A375 (cell line): ENCODE measurements around the gene RNF175. TPM values are rescaled to one million over a fixed set of nuclear protein-coding genes. Genes with fewer than 3 reads are reported as not detected.

Experiments used
- total RNA-seq: library from RNA; depleted of rRNA; stranded (reverse); fragments of >200 nt; shearing (Covaris generic); gene quantifications from 2 replicates; pipeline ENCODE4 v1.2.3, GENCODE V29; 2014; rRNA removed

Gene RNF175
- 0.93 and 1.1 TPM in 2 replicates for total RNA-seq

DNA sequence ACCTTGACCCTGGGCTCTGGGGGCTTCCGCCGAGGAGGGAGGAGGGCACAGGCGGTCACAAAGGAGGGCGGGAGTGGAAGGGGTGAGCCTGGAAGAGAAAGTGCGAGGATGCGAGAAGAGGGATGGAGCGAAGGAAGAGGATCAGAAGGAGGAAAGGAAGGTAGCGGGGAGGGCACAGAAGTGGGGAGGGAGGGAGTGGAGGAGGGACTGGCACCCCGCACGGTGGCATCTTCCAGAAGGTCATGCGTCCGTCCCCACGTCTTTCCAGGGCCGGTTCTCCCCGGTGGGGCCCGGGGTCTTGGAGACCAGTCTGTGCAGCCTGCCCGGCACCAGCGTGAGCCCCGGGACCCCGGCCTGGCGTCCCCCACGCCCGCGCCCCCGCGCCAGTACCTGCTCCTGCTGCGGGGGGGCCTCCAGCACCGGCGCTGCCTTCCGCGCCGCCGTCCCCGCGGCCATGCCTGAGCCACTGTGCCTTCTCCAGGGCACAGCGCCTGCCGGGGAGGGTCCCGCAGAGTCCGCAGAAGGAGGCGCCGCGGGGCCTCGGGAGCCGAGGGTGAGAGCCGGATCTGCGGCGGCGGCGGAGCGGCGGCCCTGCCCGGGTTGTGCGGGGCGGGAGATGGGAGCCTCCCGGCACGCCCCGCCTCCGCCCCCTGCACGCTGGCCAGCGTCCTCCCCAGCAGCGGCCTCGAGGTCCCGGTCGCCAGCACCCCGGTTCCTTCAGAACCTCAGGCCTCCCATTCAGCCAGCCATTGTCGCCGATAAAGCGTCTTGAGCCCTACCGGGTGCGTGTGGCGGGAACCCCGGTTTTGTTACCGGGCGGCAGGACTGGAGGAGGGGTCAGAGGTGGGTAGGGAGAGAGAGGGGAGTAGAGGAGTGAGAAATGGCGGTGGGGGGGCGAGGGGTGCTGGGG is at the start of gene RNF175:
Gene RNF175 (minus strand): TSS at position 618 of the 910 bp plus-strand sequence. CDS start 162 bp downstream, at position 456.

DNA sequence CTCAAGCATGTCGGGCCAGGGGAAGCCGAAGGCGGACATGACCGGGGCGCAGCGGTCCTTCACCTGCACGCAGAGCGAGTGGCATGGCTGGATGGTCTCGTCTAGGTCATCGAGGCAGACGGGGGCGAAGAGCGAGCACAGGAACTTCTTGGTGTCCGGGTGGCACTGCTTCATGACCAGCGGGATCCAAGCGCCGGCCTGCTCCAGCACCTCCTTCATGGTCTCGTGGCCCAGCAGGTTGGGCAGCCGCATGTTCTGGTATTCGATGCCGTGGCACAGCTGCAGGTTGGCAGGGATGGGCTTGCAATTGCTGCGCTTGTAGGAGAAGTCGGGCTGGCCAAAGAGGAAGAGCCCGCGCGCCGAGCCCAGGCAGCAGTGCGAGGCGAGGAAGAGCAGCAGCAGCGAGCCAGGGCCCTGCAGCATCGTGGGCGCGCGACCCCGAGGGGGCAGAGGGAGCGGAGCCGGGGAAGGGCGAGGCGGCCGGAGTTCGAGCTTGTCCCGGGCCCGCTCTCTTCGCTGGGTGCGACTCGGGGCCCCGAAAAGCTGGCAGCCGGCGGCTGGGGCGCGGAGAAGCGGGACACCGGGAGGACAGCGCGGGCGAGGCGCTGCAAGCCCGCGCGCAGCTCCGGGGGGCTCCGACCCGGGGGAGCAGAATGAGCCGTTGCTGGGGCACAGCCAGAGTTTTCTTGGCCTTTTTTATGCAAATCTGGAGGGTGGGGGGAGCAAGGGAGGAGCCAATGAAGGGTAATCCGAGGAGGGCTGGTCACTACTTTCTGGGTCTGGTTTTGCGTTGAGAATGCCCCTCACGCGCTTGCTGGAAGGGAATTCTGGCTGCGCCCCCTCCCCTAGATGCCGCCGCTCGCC is 28.8 kb upstream of the RNF175 start, which contains the start of gene SFRP2:
Gene SFRP2 (minus strand): TSS at position 671 of the 864 bp plus-strand sequence. CDS start 248 bp downstream, at position 423.

DNA sequence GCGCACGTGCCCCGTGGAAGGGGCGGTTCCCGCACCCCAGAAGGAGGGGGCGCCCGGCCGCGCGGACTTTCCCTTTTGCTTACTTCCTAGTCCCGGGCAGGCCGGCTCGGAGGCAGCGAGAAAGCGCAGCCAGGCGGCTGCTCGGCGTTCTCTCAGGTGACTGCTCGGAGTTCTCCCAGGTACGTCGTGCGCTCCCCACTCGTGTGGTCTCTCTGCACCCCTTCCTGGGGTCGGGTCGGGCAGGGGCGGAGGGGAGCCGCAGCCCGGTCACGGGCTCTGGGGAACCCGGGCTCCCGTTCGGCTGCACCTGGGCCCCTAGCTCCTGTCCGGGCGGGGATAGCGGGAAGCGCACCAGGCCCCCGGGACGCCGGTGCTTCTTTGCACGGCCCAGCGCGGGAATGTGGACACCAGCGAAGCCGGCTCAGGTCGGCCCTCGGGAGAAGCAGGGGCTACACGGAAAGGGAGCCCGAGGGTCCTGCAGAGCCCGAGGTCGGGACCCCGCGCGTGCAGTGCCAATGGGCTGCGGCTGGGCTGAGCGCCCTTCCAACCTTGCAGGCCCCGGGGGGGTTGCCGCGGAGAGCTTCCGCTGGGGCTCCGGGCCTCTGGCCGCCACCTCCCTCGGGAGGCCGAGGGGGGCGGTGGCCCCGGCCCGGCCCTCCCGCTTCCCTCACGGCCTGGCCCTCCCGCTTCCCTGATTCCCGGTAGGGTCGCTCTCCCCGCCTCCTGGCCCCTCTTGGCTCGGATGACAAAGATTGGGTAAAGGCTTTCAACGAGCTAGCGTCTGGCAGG is 75.4 kb downstream of the RNF175 start, which contains the start of gene TLR2:
Gene TLR2 (plus strand): TSS at position 99 of the 789 bp plus-strand sequence. CDS start 18,628 bp downstream, outside the sequence.

Other genes starting within 250 kb of the RNF175 start
- gene TLR2, start 75.7 kb downstream of the RNF175 start, total RNA-seq = 0.13 TPM in 1 of 2 replicates, not detected in the other
- gene SFRP2, start 29.1 kb upstream of the RNF175 start, total RNA-seq = not detected in 2 replicates